Kidney (tissue), 14 donors: Measurements from ENCODE around the gene SPATA12. TPM values are rescaled to one million over a fixed set of nuclear protein-coding genes. Genes with fewer than 3 reads are reported as not detected.

ENCODE experiments used
- DNase-seq, 5 donors: peaks; one replicate each; pipeline ENCODE4 v3.0.0-alpha.2; 2013 to 2020
- FAIRE-seq: peaks from 2 replicates; lab custom pipeline; 2012; peaks lifted over from hg19 to GRCh38; lab: Jason Lieb, UNC
- H3K27ac ChIP-seq, 2 donors: one replicate each; pipeline ENCODE4 v1.7.0; 2013; ENCODE audit warnings: low read depth in 2 of 2, low read length in 2 of 2, inconsistent platforms in 1 of 2
- H3K27me3 ChIP-seq: one replicate; pipeline ENCODE4 v1.7.1; 2013; ENCODE audit warnings: low read length, inconsistent platforms; ENCODE audit not compliant: control insufficient read depth, insufficient read depth
- H3K36me3 ChIP-seq, 3 donors: one replicate each; pipeline versions ENCODE4 v1.7.0 to v1.7.1; 2013; ENCODE audit warnings: low read length in 3 of 3, control low read depth in 1 of 3, inconsistent platforms in 1 of 3; ENCODE audit not compliant: insufficient read depth in 3 of 3, control insufficient read depth in 2 of 3
- H3K4me1 ChIP-seq, 3 donors: one replicate each; pipeline versions ENCODE4 v1.7.0 to v1.7.1; 2013; ENCODE audit warnings: low read length in 3 of 3, inconsistent platforms in 1 of 3, low read depth in 1 of 3; ENCODE audit not compliant: control insufficient read depth in 2 of 3, insufficient read depth in 2 of 3
- H3K4me3 ChIP-seq, 3 donors: one replicate each; pipeline versions ENCODE4 v1.7.0 to v1.8.1; 2013; ENCODE audit warnings: low read length in 3 of 3, control low read depth in 1 of 3, inconsistent platforms in 1 of 3
- H3K9ac ChIP-seq, 3 donors: one replicate each; pipeline versions ENCODE4 v1.7.0 to v1.7.1; 2013; ENCODE audit warnings: low read length in 3 of 3, control low read depth in 1 of 3, inconsistent platforms in 1 of 3
- H3K9me3 ChIP-seq, 3 donors: one replicate each; pipeline versions ENCODE4 v1.7.0 to v1.7.1; 2013; ENCODE audit warnings: low read length in 3 of 3, control low read depth in 1 of 3, inconsistent platforms in 1 of 3; ENCODE audit not compliant: control insufficient read depth in 2 of 3, insufficient read depth in 1 of 3
- intact Hi-C: fragments of 100-400 bp; cut with DNase I; formaldehyde crosslinking; loops from one replicate; pipeline ENCODE4 v1.11.1; 2022
- polyA plus RNA-seq: library from polyadenylated mRNA; stranded (reverse); fragments of 350-450 nt; fragmentation: Illumina TruSeq; extraction: RNeasy Lipid Tissue Mini Kit (QIAGEN cat#74804); gene quantifications from one replicate; pipeline ENCODE4 v1.2.3, GENCODE V29; 2014; ENCODE audit warnings: low read depth, low replicate concordance; ENCODE audit not compliant: insufficient read depth
- total RNA-seq: library from RNA; stranded (reverse); fragmentation: NEBNext Ultra II Directional; extraction: Animal tissue kit (Norgen Biotek cat#: 25700); gene quantifications from one replicate; pipeline ENCODE4 v1.2.1, GENCODE V29; 2021
- TF ChIP-seq, protein P1 (sequence below): IDR thresholded peaks from 3 replicates; pipeline ENCODE4 v1.5.1; 2012; ENCODE audit warnings: mild to moderate bottlenecking, moderate library complexity, borderline replicate concordance; ENCODE audit not compliant: insufficient read depth; ENCODE audit errors: extremely low read depth
- donor health status: control.
- donor health status: control.
- donor health status: control.
- donor health status: control.
- donor health status: control.
- donor health status: DM: yes; HTN: yes; CAD: no.
- donor health status: Normal renal cell carcinoma (clear cell type).

Gene SPATA12
- total and polyA plus RNA-seq, 2 donors from 2014 or later = not detected

DNA sequence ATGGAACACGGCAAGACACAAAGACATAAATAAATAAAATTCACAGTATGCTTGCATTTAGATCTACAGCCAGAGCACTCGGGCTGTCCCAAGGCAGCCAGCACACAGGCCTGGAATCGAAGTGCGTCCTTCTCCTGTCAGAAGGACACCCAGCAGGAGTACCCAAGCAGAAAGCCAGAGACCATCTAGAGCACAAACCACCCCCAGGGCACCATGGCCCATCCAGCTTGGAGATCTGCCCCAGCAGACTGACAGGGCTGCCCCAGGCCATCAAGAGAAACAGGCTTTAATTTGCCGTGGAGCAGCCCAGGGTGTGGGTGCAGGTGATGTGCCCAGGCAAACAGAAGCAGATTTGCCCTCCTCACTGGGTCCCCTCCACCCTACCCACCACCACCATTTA, 7.8 kb upstream of the SPATA12 start:
- H3K9ac ChIP-seq = no peak overlapping the region
- H3K9me3 ChIP-seq = no peaks in the 10 kb centered on the region
- DNase-seq = no peak
- H3K27me3 ChIP-seq = no peaks in the 10 kb centered on the region
- no peaks in the 10 kb centered on the region for H3K36me3 ChIP-seq
- TF ChIP-seq, protein P1, sequence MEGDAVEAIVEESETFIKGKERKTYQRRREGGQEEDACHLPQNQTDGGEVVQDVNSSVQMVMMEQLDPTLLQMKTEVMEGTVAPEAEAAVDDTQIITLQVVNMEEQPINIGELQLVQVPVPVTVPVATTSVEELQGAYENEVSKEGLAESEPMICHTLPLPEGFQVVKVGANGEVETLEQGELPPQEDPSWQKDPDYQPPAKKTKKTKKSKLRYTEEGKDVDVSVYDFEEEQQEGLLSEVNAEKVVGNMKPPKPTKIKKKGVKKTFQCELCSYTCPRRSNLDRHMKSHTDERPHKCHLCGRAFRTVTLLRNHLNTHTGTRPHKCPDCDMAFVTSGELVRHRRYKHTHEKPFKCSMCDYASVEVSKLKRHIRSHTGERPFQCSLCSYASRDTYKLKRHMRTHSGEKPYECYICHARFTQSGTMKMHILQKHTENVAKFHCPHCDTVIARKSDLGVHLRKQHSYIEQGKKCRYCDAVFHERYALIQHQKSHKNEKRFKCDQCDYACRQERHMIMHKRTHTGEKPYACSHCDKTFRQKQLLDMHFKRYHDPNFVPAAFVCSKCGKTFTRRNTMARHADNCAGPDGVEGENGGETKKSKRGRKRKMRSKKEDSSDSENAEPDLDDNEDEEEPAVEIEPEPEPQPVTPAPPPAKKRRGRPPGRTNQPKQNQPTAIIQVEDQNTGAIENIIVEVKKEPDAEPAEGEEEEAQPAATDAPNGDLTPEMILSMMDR = no peak
- peaks cover 2 to 3% (median 3%) of the 10 kb centered on the region in 3 donors for H3K4me1 ChIP-seq
- intact Hi-C loops = no loop called here
- no peak for FAIRE-seq
- H3K27ac ChIP-seq = no peak overlapping the region
- H3K4me3 ChIP-seq = no peak overlapping the region

DNA sequence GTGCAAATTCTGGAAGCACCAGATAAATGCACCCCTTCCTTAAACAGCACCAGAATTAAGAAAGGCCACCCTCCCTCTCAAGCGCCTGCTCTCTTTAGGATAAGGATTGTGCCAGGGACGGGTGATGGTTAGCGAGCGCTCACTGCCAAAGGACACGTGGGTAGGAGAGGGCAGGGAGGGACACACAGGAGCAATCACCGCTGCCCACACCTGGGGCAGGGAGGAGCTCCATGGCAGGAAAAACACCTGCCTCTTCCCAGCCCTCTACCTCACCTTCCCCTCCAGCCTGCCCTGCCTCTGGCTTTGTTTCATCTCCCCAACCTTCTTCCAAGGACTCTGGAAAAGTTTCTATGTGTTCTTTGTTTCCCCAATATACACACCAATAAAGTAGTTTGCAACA, 7.3 kb upstream of the SPATA12 start:
- TF ChIP-seq, protein P1 = no peak
- DNase-seq (no peak), FAIRE-seq (no peak)
- H3K9ac ChIP-seq = no peak overlapping the region
- no peaks in the 10 kb centered on the region for H3K36me3 ChIP-seq
- H3K9me3 ChIP-seq = no peaks in the 10 kb centered on the region
- H3K27me3 ChIP-seq = no peaks in the 10 kb centered on the region
- H3K4me3 ChIP-seq = no peak overlapping the region
- no peak overlapping the region for H3K27ac ChIP-seq
- intact Hi-C loops = no loop called here
- peaks cover 0 to under 1% (median under 1%) of the 10 kb centered on the region in 3 donors for H3K4me1 ChIP-seq

DNA sequence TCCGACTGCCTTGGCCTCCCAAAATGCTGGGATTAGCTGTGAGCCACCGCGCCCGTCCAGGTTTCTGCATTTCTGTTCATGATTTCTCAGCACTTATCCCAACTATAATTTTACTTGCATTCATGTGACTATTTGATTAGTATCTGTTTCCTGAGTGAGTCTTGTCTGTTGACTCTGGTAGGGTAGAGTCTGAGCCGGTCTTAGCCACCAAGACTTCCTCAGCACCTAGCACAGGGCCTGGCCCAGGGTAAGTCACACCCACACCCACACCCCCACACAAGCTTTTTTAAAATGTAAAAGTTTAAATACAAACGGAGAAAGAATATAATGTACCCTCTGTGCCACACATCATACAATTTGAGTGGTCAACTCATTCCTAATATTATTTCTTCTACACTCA, 3.1 kb upstream of the SPATA12 start:
- intact Hi-C loops = no loop called here
- no peak overlapping the region for H3K4me3 ChIP-seq
- TF ChIP-seq, protein P1 = no peak

DNA sequence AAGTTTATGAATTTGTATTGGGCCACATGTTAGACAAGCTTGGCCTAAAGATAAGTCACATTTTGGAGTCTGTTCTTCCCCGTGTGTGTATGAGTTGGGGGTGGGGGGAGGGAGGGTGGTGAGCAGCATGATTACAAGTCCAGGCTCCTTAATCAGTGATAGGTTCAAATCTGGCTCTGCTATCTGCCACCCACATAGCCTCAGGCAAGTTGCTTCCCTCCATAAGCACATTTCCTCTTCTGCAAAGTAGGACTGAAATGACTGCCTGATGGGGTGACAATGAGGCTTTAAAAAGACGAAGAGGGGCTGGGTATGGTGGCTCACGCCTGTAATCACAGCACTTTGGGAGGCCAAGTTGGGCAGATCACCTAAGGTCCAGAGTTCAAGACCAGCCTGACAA, 1.1 kb upstream of the SPATA12 start:
- intact Hi-C loops = no loop called here
- no peak overlapping the region for H3K4me3 ChIP-seq
- no peak overlapping the region for H3K9ac ChIP-seq
- H3K27me3 ChIP-seq = no peaks in the 10 kb centered on the region
- H3K4me1 ChIP-seq = peaks cover 0 to 2% (median 0%) of the 10 kb centered on the region in 3 donors
- no peaks in the 10 kb centered on the region for H3K36me3 ChIP-seq
- H3K9me3 ChIP-seq = no peaks in the 10 kb centered on the region
- no peak overlapping the region for H3K27ac ChIP-seq
- TF ChIP-seq, protein P1 = no peak
- FAIRE-seq (no peak), DNase-seq (no peak)

More for the DNA sequence above, 3.1 kb upstream of the SPATA12 start:
- H3K9me3 ChIP-seq = no peaks in the 10 kb centered on the region
- FAIRE-seq = no peak
- no peak for DNase-seq
- H3K4me1 ChIP-seq = peaks cover 0 to 2% (median 0%) of the 10 kb centered on the region in 3 donors
- H3K27ac ChIP-seq = no peak overlapping the region
- H3K36me3 ChIP-seq = no peaks in the 10 kb centered on the region
- no peaks in the 10 kb centered on the region for H3K27me3 ChIP-seq
- H3K9ac ChIP-seq = no peak overlapping the region
